HepG2 (cell line): Measurements from ENCODE around the gene EXTL1. TPM values are rescaled to one million over a fixed set of nuclear protein-coding genes. Genes with fewer than 3 reads are reported as not detected.

Source experiments
- ATAC-seq: fragments of 200-7000 bp; cut with Tn5 transposase; 3 replicates; pipeline ENCODE4 v1.9.1; 2020; ENCODE audit warnings: mild to moderate bottlenecking, moderate library complexity
- BruUV-seq: library from RNA; stranded (reverse); fragments of 400-500 nt; replicated peaks from 2 replicates; lab custom pipeline; 2021; lab: Mats Ljungman, UMichigan
- CTCF ChIA-PET: fragments of 300-600 bp; formaldehyde crosslinking; extraction: SDS; loops from one replicate; lab custom pipeline; 2021; ENCODE audit warnings: low total read pairs, inconsistent platforms, low intra/inter-chr PET ratio; lab: Yijun Ruan, JAX
- POLR2A ChIA-PET: fragments of 350-600 bp; sonication (Branson Sonifier 250); formaldehyde crosslinking; loops from one replicate; lab custom pipeline; 2020; ENCODE audit warnings: antibody characterized with exemption, inconsistent platforms; lab: Yijun Ruan, JAX
- DNase-seq: peaks from one replicate; pipeline ENCODE4 v3.0.0-alpha.2; 2015; ENCODE audit warnings: low spot score
- FAIRE-seq: peaks from 3 replicates; lab custom pipeline; 2011; peaks lifted over from hg19 to GRCh38; lab: Jason Lieb, UNC
- H2AFZ ChIP-seq: one replicate; pipeline ENCODE4 v1.6.1; 2011; ENCODE audit warnings: low read length, inconsistent platforms
- H3K27ac ChIP-seq: fragments of 300-600 bp; 3 replicates; pipeline ENCODE4 v1.8.0; 2011; ENCODE audit warnings: mixed run types, mild to moderate bottlenecking, mixed read lengths, low read length, inconsistent platforms; ENCODE audit not compliant: insufficient read depth; ENCODE audit errors: extremely low read length
- H3K27me3 ChIP-seq, 2 experiments: fragments of 200-600 bp in 1 of 2; 2 replicates in 1 of 2; 3 replicates in 1 of 2; pipeline versions ENCODE4 v1.6.0 to v1.8.0; 2011; ENCODE audit warnings: low read length in 2 of 2, mild to moderate bottlenecking in 2 of 2, moderate library complexity in 2 of 2, inconsistent platforms in 1 of 2; ENCODE audit not compliant: insufficient read depth in 2 of 2, control insufficient read depth in 1 of 2
- H3K36me3 ChIP-seq, 2 experiments: fragments of 200-600 bp in 1 of 2; replicated peaks in 1 of 2; 2 replicates in 1 of 2; 3 replicates in 1 of 2; pipeline versions ENCODE4 v1.5.1 to v1.8.0; 2011; ENCODE audit warnings: low read length in 2 of 2, inconsistent platforms in 1 of 2; ENCODE audit not compliant: insufficient read depth in 2 of 2, control insufficient read depth in 1 of 2
- H3K4me1 ChIP-seq: 2 replicates; pipeline ENCODE4 v1.5.1; 2012; ENCODE audit warnings: low read length, inconsistent platforms; ENCODE audit not compliant: insufficient read depth
- H3K4me2 ChIP-seq: 2 replicates; pipeline ENCODE4 v1.6.0; 2011; ENCODE audit warnings: low read depth, low read length, inconsistent platforms
- H3K4me3 ChIP-seq, 3 experiments: fragments of 200-600 bp in 1 of 3; sonication (generic), shearing (Covaris generic) in 1 of 3; replicated peaks in 1 of 3; 2 replicates each; pipeline ENCODE4 v1.5.1; 2011 to 2016; ENCODE audit warnings: low read length in 3 of 3, inconsistent platforms in 2 of 3, low read depth in 2 of 3, mild to moderate bottlenecking in 2 of 3, control low read depth in 1 of 3, mixed read lengths in 1 of 3; ENCODE audit not compliant: insufficient read depth in 1 of 3
- H3K79me2 ChIP-seq: one replicate; pipeline ENCODE4 v1.6.1; 2011; ENCODE audit warnings: low read length, inconsistent platforms; ENCODE audit not compliant: insufficient read depth
- H3K9ac ChIP-seq: 2 replicates; pipeline ENCODE4 v1.6.0; 2011; ENCODE audit warnings: mild to moderate bottlenecking, low read depth, low read length, inconsistent platforms; ENCODE audit not compliant: insufficient read depth
- H3K9me3 ChIP-seq: 2 replicates; pipeline ENCODE4 v1.5.1; 2012; ENCODE audit warnings: mild to moderate bottlenecking, low read length
- H4K20me1 ChIP-seq: 2 replicates; pipeline ENCODE4 v1.6.0; 2011; ENCODE audit warnings: inconsistent platforms, mild to moderate bottlenecking, low read length, moderate library complexity; ENCODE audit not compliant: insufficient read depth
- CEBPB ChIP-seq: IDR thresholded peaks from 2 replicates; pipeline ENCODE4 v1.6.1; 2011; ENCODE audit warnings: low read depth, low read length, improper control_type of control experiment, borderline replicate concordance
- IKZF4 ChIP-seq: sonication (generic); formaldehyde crosslinking; IDR thresholded peaks from 2 replicates; pipeline ENCODE4 v1.5.1; 2020; ENCODE audit warnings: borderline replicate concordance, mild to moderate bottlenecking, low read depth, missing genetic modification reagents; ENCODE audit errors: not compliant biosample characterization
- KDM2A ChIP-seq: sonication (generic); formaldehyde crosslinking; IDR thresholded peaks from 2 replicates; pipeline ENCODE4 v1.4.0; 2020; ENCODE audit warnings: low read depth, missing genetic modification reagents, borderline replicate concordance
- MAZ ChIP-seq, 2 experiments: sonication (generic) in 1 of 2; formaldehyde crosslinking in 1 of 2; IDR thresholded peaks; 2 replicates each; pipeline versions ENCODE4 v1.5.0 to v1.6.1; 2012 to 2020; ENCODE audit warnings: low read depth in 2 of 2, mild to moderate bottlenecking in 2 of 2, borderline replicate concordance in 1 of 2, improper control_type of control experiment in 1 of 2, low read length in 1 of 2, missing genetic modification reagents in 1 of 2, moderate library complexity in 1 of 2
- NFIB ChIP-seq: sonication (generic); formaldehyde crosslinking; IDR thresholded peaks from 2 replicates; pipeline ENCODE4 v1.9.0; 2021; ENCODE audit warnings: missing genetic modification reagents, mild to moderate bottlenecking, borderline replicate concordance
- TBL1XR1 ChIP-seq: fragments of 150-350 bp; IDR thresholded peaks from 2 replicates; pipeline ENCODE4 v1.6.1; 2014; ENCODE audit warnings: borderline replicate concordance, low read length; ENCODE audit not compliant: partially characterized antibody
- ZFAT ChIP-seq: sonication (generic); formaldehyde crosslinking; conservative IDR thresholded peaks from 2 replicates; pipeline ENCODE4 v1.8.1; 2023; ENCODE audit warnings: missing genetic modification reagents, inconsistent platforms
- ZNF33A ChIP-seq: sonication (generic); formaldehyde crosslinking; IDR thresholded peaks from 2 replicates; pipeline ENCODE4 v1.5.1; 2020; ENCODE audit warnings: missing genetic modification reagents, mild to moderate bottlenecking, moderate library complexity, borderline replicate concordance
- ZNF430 ChIP-seq: sonication (generic); formaldehyde crosslinking; IDR thresholded peaks from 2 replicates; pipeline ENCODE4 v1.9.0; 2021; ENCODE audit warnings: mild to moderate bottlenecking, missing genetic modification reagents
- whole genome bisulfite sequencing: methylation state at CpG from one replicate; pipeline ENCODE4 v1.1.6; 2017; ENCODE audit warnings: low lambda C conversion rate; 5-methylcytosine and 5-hydroxymethylcytosine counted together
- in situ Hi-C: cut with HindIII; loops from 2 replicates; pipeline ENCODE4 v1.10.0; 2017; ENCODE audit warnings: low pct_unique_long_range_greater_than_20kb; ENCODE audit not compliant: extremely low pct_ligation_motif_present
- intact Hi-C: fragments of 100-400 bp; cut with micrococcal nuclease; formaldehyde crosslinking; loops from one replicate; pipeline ENCODE4 v1.10.0; 2022; ENCODE audit not compliant: unreplicated experiment
- polyA plus RNA-seq, 8 experiments: library from polyadenylated mRNA; depleted of rRNA in 3 of 8; stranded (reverse) in 7 of 8; unstranded in 1 of 8; fragments of >200 nt; fragmentation: Illumina TruSeq in 4 of 8; extraction: Trizol in 4 of 8; gene quantifications; 2 replicates each; pipeline versions ENCODE4 v1.2.1 to v1.2.3, GENCODE V29; 2011 to 2016; ENCODE audit warnings: low read depth in 4 of 8, missing spikeins in 1 of 8, mixed read lengths in 1 of 8; ENCODE audit not compliant: insufficient read depth in 1 of 8
- total RNA-seq, 5 experiments: library from RNA; depleted of rRNA; stranded (reverse); fragments of >200 nt; fragmentation: Illumina TruSeq; extraction: Trizol; gene quantifications; 2 replicates each; pipeline ENCODE4 v1.2.3, GENCODE V29; 2016; ENCODE audit warnings: low read depth in 1 of 5
- TF ChIP-seq, protein P1 (sequence below): sonication (generic); formaldehyde crosslinking; IDR thresholded peaks from 2 replicates; pipeline ENCODE4 v1.4.0; 2020; ENCODE audit warnings: missing genetic modification reagents

Gene EXTL1
- total and polyA plus RNA-seq, 2 of the 13 experiments (the other 11 are each of a cell fraction or from before 2014, with no cell fraction given): 0.35 to 1.0 TPM

DNA sequence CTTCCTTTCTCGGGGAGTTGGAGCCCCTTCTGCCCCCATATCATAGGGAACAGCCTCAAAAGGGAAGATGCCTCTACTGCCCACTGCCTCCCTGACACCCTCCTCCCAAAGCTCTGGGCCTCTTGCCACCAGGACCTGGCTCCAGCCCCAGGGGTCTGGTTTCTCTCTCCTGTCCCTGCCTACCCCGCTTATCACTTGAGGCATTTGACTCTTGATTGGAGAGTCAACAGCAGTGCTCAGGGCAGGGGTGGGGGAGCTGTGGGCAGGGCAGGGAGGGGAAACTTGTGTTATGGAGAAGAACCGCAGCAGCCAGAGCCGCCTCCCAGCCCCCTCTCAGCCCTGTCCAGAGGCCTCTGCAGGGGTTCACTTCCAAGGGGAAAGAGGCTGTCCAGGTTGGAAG is 45.3 kb downstream of the EXTL1 start:
- BruUV-seq: no TSS peak
- Histone ChIP-seq H3K79me2 (no peaks in the 10 kb centered on the region), H4K20me1 (no peaks in the 10 kb centered on the region), H3K9ac (no peak overlapping the region), H3K4me1 (peaks cover 7% of the 10 kb centered on the region; the same call in 1 of the 2 replicates), H2AFZ (no peak overlapping the region), H3K4me3 (no peak overlapping the region), H3K36me3 (no peaks in the 10 kb centered on the region), H3K27ac (no peak overlapping the region), H3K9me3 (no peaks in the 10 kb centered on the region), H3K4me2 (no peak overlapping the region), H3K27me3 (peaks cover 5 to 52% of the 10 kb centered on the region in 2 experiments; a peak in 4 of 5 replicates)
- FAIRE-seq (no peak), DNase-seq (no peak), ATAC-seq (no peak)
- in situ Hi-C loops (no loop called here), intact Hi-C loops (no loop called here)
- CTCF ChIA-PET: no interaction called here
- TF ChIP-seq ZFAT (CRISPR knock-in tag): no peak
- TF ChIP-seq ZNF430: no peak
- TF ChIP-seq, protein P1, sequence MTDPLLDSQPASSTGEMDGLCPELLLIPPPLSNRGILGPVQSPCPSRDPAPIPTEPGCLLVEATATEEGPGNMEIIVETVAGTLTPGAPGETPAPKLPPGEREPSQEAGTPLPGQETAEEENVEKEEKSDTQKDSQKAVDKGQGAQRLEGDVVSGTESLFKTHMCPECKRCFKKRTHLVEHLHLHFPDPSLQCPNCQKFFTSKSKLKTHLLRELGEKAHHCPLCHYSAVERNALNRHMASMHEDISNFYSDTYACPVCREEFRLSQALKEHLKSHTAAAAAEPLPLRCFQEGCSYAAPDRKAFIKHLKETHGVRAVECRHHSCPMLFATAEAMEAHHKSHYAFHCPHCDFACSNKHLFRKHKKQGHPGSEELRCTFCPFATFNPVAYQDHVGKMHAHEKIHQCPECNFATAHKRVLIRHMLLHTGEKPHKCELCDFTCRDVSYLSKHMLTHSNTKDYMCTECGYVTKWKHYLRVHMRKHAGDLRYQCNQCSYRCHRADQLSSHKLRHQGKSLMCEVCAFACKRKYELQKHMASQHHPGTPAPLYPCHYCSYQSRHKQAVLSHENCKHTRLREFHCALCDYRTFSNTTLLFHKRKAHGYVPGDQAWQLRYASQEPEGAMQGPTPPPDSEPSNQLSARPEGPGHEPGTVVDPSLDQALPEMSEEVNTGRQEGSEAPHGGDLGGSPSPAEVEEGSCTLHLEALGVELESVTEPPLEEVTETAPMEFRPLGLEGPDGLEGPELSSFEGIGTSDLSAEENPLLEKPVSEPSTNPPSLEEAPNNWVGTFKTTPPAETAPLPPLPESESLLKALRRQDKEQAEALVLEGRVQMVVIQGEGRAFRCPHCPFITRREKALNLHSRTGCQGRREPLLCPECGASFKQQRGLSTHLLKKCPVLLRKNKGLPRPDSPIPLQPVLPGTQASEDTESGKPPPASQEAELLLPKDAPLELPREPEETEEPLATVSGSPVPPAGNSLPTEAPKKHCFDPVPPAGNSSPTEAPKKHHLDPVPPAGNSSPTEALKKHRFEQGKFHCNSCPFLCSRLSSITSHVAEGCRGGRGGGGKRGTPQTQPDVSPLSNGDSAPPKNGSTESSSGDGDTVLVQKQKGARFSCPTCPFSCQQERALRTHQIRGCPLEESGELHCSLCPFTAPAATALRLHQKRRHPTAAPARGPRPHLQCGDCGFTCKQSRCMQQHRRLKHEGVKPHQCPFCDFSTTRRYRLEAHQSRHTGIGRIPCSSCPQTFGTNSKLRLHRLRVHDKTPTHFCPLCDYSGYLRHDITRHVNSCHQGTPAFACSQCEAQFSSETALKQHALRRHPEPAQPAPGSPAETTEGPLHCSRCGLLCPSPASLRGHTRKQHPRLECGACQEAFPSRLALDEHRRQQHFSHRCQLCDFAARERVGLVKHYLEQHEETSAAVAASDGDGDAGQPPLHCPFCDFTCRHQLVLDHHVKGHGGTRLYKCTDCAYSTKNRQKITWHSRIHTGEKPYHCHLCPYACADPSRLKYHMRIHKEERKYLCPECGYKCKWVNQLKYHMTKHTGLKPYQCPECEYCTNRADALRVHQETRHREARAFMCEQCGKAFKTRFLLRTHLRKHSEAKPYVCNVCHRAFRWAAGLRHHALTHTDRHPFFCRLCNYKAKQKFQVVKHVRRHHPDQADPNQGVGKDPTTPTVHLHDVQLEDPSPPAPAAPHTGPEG (CRISPR knock-in tag): no peak
- TF ChIP-seq MAZ (IDR thresholded peaks at IDR 0.05; ENCODE audit: borderline replicate concordance, low read depth, low read length): no peak
- TF ChIP-seq MAZ (CRISPR knock-in tag; IDR thresholded peaks at IDR 0.05; ENCODE audit: low read depth): no peak
- no peak for TF ChIP-seq NFIB
- no peak for TF ChIP-seq ZNF33A (CRISPR knock-in tag)
- no peak for TF ChIP-seq IKZF4 (CRISPR knock-in tag)
- no peak for TF ChIP-seq TBL1XR1
- TF ChIP-seq KDM2A: no peak
- TF ChIP-seq CEBPB: no peak
- POLR2A ChIA-PET: no interaction called here
- WGBS: 22% methylated on average over 4 of the region's 4 CpGs
